GM13976 (cell line): ENCODE results near the gene PPP1R14C.
"Not testable (repeated sequence)": the region's sequence is repeated elsewhere in the genome, so short reads cannot be mapped to it uniquely, and the experiment has no call there.

ENCODE experiments used
- DNase-seq: peaks from one replicate; pipeline ENCODE4 v3.0.0; 2012; ENCODE audit warnings: low spot score
- CTCF ChIP-seq: IDR thresholded peaks from 2 replicates; pipeline ENCODE4 v1.5.1; 2012; ENCODE audit warnings: borderline replicate concordance, mild to moderate bottlenecking; ENCODE audit not compliant: insufficient read depth; ENCODE audit errors: extremely low read depth, missing control alignments, control extremely low read depth
- in situ Hi-C: fragments of 300-500 bp; cut with MboI; formaldehyde crosslinking; loops from one replicate; pipeline ENCODE4 v1.12.0; 2022; ENCODE audit warnings: low sequenced_read_pairs, mixed read lengths, inconsistent platforms; ENCODE audit not compliant: unreplicated experiment

Gene PPP1R14C

GRCh38 chr6:150186129-150186898, 43.5 kb downstream of the PPP1R14C start:
- no peak for DNase-seq
- TF ChIP-seq CTCF, result no peak
- in situ Hi-C loops, result no loop called here

GRCh38 chr6:150187433-150187832, 44.6 kb downstream of the PPP1R14C start:
- in situ Hi-C loops, DNase-seq: not testable (repeated sequence)

GRCh38 chr6:150189122-150189521, 46.3 kb downstream of the PPP1R14C start:
- DNase-seq, result no peak
- in situ Hi-C loops, result no loop called here
- TF ChIP-seq CTCF, result no peak

- no peak for TF ChIP-seq CTCF
- in situ Hi-C loops, result no loop called here
- DNase-seq, result no peak
Measured at GRCh38 chr6:150191809-150192208, 49.0 kb downstream of the PPP1R14C start.

GRCh38 chr6:150194195-150194594, 51.4 kb downstream of the PPP1R14C start:
- TF ChIP-seq CTCF, result no peak
- in situ Hi-C loops, result no loop called here
- DNase-seq, result no peak

- no peak for DNase-seq
- in situ Hi-C loops, result no loop called here
- TF ChIP-seq CTCF, result no peak
Measured at GRCh38 chr6:150195996-150196417, 53.2 kb downstream of the PPP1R14C start.

- in situ Hi-C loops, result no loop called here
- DNase-seq, result no peak
- TF ChIP-seq CTCF, result no peak
Measured at GRCh38 chr6:150196942-150197745, 54.3 kb downstream of the PPP1R14C start.
